HepG2 (cell line): ENCODE results near the gene MBD3L3. TPM values are rescaled to one million over a fixed set of nuclear protein-coding genes. Genes with fewer than 3 reads are reported as not detected.

ENCODE experiments used
- ARID4A ChIP-seq: sonication (generic); formaldehyde crosslinking; IDR thresholded peaks from 2 replicates; pipeline ENCODE4 v1.5.0; 2020; ENCODE audit warnings: mild to moderate bottlenecking, missing genetic modification reagents, borderline replicate concordance
- MZF1 ChIP-seq: sonication (generic); formaldehyde crosslinking; IDR thresholded peaks from 2 replicates; pipeline ENCODE4 v1.8.1; 2023; ENCODE audit warnings: mild to moderate bottlenecking, missing genetic modification reagents, borderline replicate concordance
- REST ChIP-seq, 2 experiments: IDR thresholded peaks; 2 replicates each; pipeline ENCODE4 v1.6.1; 2011 to 2012; ENCODE audit warnings: low read length in 2 of 2, borderline replicate concordance in 1 of 2, low read depth in 1 of 2, mild to moderate bottlenecking in 1 of 2, moderate library complexity in 1 of 2
- SOX13 ChIP-seq, 3 experiments: fragments of 450-650 bp in 1 of 3; sonication (generic) in 1 of 3; formaldehyde crosslinking in 1 of 3; IDR thresholded peaks in 2 of 3; conservative IDR thresholded peaks in 1 of 3; 2 replicates each; pipeline versions ENCODE4 v1.5.0 to v1.6.1; 2016 to 2020; ENCODE audit warnings: antibody characterized with exemption in 1 of 3, mild to moderate bottlenecking in 1 of 3, missing compliant biosample characterization in 1 of 3, missing genetic modification reagents in 1 of 3, moderate library complexity in 1 of 3
- TMF1 ChIP-seq: sonication (generic); formaldehyde crosslinking; IDR thresholded peaks from 2 replicates; pipeline ENCODE4 v1.8.1; 2022; ENCODE audit warnings: low read depth, missing genetic modification reagents
- ZMYM2 ChIP-seq: sonication (generic); formaldehyde crosslinking; IDR thresholded peaks from 2 replicates; pipeline ENCODE4 v1.8.0; 2022; ENCODE audit warnings: mild to moderate bottlenecking, missing genetic modification reagents
- ZNF660 ChIP-seq: sonication (generic); formaldehyde crosslinking; IDR thresholded peaks from 2 replicates; pipeline ENCODE4 v1.5.1; 2020; ENCODE audit warnings: mild to moderate bottlenecking, low read depth, missing genetic modification reagents, borderline replicate concordance
- ZNF749 ChIP-seq: sonication (generic); formaldehyde crosslinking; IDR thresholded peaks from 2 replicates; pipeline ENCODE4 v1.8.0; 2022; ENCODE audit warnings: mild to moderate bottlenecking, missing genetic modification reagents, moderate library complexity, borderline replicate concordance
- ZNF839 ChIP-seq: sonication (generic); formaldehyde crosslinking; IDR thresholded peaks from 2 replicates; pipeline ENCODE4 v1.4.0; 2020; ENCODE audit warnings: missing genetic modification reagents, mild to moderate bottlenecking, borderline replicate concordance
- ZSCAN21 ChIP-seq: sonication (generic); formaldehyde crosslinking; IDR thresholded peaks from 2 replicates; pipeline ENCODE4 v1.8.0; 2022; ENCODE audit warnings: mild to moderate bottlenecking, missing genetic modification reagents, moderate library complexity, borderline replicate concordance
- polyA plus RNA-seq, 8 experiments: library from polyadenylated mRNA; depleted of rRNA in 3 of 8; stranded (reverse) in 7 of 8; unstranded in 1 of 8; fragments of >200 nt; fragmentation: Illumina TruSeq in 4 of 8; extraction: Trizol in 4 of 8; gene quantifications; 2 replicates each; pipeline versions ENCODE4 v1.2.1 to v1.2.3, GENCODE V29; 2011 to 2016; ENCODE audit warnings: low read depth in 4 of 8, missing spikeins in 1 of 8, mixed read lengths in 1 of 8; ENCODE audit not compliant: insufficient read depth in 1 of 8
- total RNA-seq, 5 experiments: library from RNA; depleted of rRNA; stranded (reverse); fragments of >200 nt; fragmentation: Illumina TruSeq; extraction: Trizol; gene quantifications; 2 replicates each; pipeline ENCODE4 v1.2.3, GENCODE V29; 2016; ENCODE audit warnings: low read depth in 1 of 5
- TF ChIP-seq, protein P1 (sequence below): sonication (generic); formaldehyde crosslinking; IDR thresholded peaks from 2 replicates; pipeline ENCODE4 v1.4.0; 2020; ENCODE audit warnings: missing genetic modification reagents, borderline replicate concordance
- TF ChIP-seq, protein P2 (sequence below): sonication (generic); formaldehyde crosslinking; IDR thresholded peaks from 2 replicates; pipeline ENCODE4 v1.8.1; 2023; ENCODE audit warnings: missing genetic modification reagents, mild to moderate bottlenecking, borderline replicate concordance

Gene MBD3L3
- total and polyA plus RNA-seq, 2 of the 13 experiments (the other 11 are each of a cell fraction or from before 2014, with no cell fraction given) = not detected

- TF ChIP-seq, protein P1, sequence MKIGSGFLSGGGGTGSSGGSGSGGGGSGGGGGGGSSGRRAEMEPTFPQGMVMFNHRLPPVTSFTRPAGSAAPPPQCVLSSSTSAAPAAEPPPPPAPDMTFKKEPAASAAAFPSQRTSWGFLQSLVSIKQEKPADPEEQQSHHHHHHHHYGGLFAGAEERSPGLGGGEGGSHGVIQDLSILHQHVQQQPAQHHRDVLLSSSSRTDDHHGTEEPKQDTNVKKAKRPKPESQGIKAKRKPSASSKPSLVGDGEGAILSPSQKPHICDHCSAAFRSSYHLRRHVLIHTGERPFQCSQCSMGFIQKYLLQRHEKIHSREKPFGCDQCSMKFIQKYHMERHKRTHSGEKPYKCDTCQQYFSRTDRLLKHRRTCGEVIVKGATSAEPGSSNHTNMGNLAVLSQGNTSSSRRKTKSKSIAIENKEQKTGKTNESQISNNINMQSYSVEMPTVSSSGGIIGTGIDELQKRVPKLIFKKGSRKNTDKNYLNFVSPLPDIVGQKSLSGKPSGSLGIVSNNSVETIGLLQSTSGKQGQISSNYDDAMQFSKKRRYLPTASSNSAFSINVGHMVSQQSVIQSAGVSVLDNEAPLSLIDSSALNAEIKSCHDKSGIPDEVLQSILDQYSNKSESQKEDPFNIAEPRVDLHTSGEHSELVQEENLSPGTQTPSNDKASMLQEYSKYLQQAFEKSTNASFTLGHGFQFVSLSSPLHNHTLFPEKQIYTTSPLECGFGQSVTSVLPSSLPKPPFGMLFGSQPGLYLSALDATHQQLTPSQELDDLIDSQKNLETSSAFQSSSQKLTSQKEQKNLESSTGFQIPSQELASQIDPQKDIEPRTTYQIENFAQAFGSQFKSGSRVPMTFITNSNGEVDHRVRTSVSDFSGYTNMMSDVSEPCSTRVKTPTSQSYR (CRISPR knock-in tag) = no peak
- TF ChIP-seq ZNF839 (CRISPR knock-in tag) (no peak), ZSCAN21 (CRISPR knock-in tag) (0 out of 2 replicates have a peak, but pooled peaks have one; percentile 24), ZNF749 (no peak), ZMYM2 (CRISPR knock-in tag) (no peak), TMF1 (no peak; the same call in 1 of the 2 replicates), ZNF660 (CRISPR knock-in tag) (no peak), ARID4A (CRISPR knock-in tag) (peak; percentile 57; the same call in 1 of the 2 replicates), SOX13 (IDR thresholded peaks at IDR 0.05) (no peak), SOX13 (CRISPR knock-in tag; conservative IDR thresholded peaks at IDR 0.05 in 1 of 2, IDR thresholded peaks at IDR 0.05 in 1 of 2) (0 out of 4 replicates have a peak, but pooled peaks of 1 of the 2 experiments have one; percentile 21), REST (IDR thresholded peaks at IDR 0.05; ENCODE audit: borderline replicate concordance in 1 of 2, low read depth in 1 of 2, low read length in 2 of 2) (no peak), MZF1 (no peak)
- TF ChIP-seq, protein P2, sequence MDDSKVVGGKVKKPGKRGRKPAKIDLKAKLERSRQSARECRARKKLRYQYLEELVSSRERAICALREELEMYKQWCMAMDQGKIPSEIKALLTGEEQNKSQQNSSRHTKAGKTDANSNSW (CRISPR knock-in tag) = no peak
These were observed 40.5 kb upstream of the MBD3L3 start (continued) for GRCh38 chr19:7098701-7099596.
